GM19372 (cell line): Measurements from ENCODE around the gene PPP1R1B.

ENCODE experiments used
- ATAC-seq: cut with Tn5 transposase; IDR thresholded peaks from one replicate; pipeline ENCODE4 v1.9.1; 2021; ENCODE audit warnings: mild to moderate bottlenecking, low read depth, moderate library complexity; ENCODE audit not compliant: unreplicated experiment

The PPP1R1B gene

GRCh38 chr17:39666231-39666600 is 39.5 kb downstream of the PPP1R1B start:
- no peak for ATAC-seq

GRCh38 chr17:39666601-39667261 is 40.0 kb downstream of the PPP1R1B start:
- no peak for ATAC-seq

- ATAC-seq: no peak
Measured at GRCh38 chr17:39667262-39667944, 40.7 kb downstream of the PPP1R1B start.

GRCh38 chr17:39667945-39668924 is 41.5 kb downstream of the PPP1R1B start, which contains the start of gene PNMT:
Gene PNMT (plus strand): TSS chr17:39668453. CDS start chr17:39668476, 23 bp downstream.
- no peak for ATAC-seq

- no peak for ATAC-seq
Measured at GRCh38 chr17:39669897-39670735, 43.4 kb downstream of the PPP1R1B start.

GRCh38 chr17:39670746-39671145 is 44.0 kb downstream of the PPP1R1B start:
- no peak for ATAC-seq

- no peak for ATAC-seq
Measured at GRCh38 chr17:39671651-39672521, 45.1 kb downstream of the PPP1R1B start.

- no peak for ATAC-seq
Measured at GRCh38 chr17:39672522-39673334, 46.0 kb downstream of the PPP1R1B start.

- ATAC-seq: no peak
Measured at GRCh38 chr17:39673335-39674081, 46.8 kb downstream of the PPP1R1B start.

GRCh38 chr17:39674179-39674578 is 47.4 kb downstream of the PPP1R1B start:
- no peak for ATAC-seq

GRCh38 chr17:39674702-39675389 is 48.1 kb downstream of the PPP1R1B start:
- no peak for ATAC-seq

- ATAC-seq: no peak
Measured at GRCh38 chr17:39675390-39676082, 48.8 kb downstream of the PPP1R1B start.

- no peak for ATAC-seq
Measured at GRCh38 chr17:39676198-39676819, 49.6 kb downstream of the PPP1R1B start.

- ATAC-seq: no peak
Measured at GRCh38 chr17:39677072-39677471, 50.3 kb downstream of the PPP1R1B start.

GRCh38 chr17:39677542-39678339 is 51.0 kb downstream of the PPP1R1B start:
- no peak for ATAC-seq
